ENCODE data around the gene TUBA1C.

TUBA1C gene

GRCh38 chr12:49260571-49261363 is 4.1 kb upstream of the TUBA1C start:
- H3F3A ChIP-seq (ENCODE audit: insufficient read depth), result peaks cover 16% of the 10 kb centered on the region
- H3K4me2 ChIP-seq (ENCODE audit: low read depth, low read length, poor library complexity, severe bottlenecking), result no peak overlapping the region
- H3K9me3 ChIP-seq (ENCODE audit: insufficient read depth, low read length), result no peaks in the 10 kb centered on the region
- H3K9ac ChIP-seq (ENCODE audit: low read length), result no peak overlapping the region
- H3K27ac ChIP-seq (ENCODE audit: low read depth, low read length), result no peak overlapping the region
- TF ChIP-seq EZH2phosphoT487 (conservative IDR thresholded peaks at IDR 0.05; ENCODE audit: low read length), result no peak
- TF ChIP-seq, protein P1, sequence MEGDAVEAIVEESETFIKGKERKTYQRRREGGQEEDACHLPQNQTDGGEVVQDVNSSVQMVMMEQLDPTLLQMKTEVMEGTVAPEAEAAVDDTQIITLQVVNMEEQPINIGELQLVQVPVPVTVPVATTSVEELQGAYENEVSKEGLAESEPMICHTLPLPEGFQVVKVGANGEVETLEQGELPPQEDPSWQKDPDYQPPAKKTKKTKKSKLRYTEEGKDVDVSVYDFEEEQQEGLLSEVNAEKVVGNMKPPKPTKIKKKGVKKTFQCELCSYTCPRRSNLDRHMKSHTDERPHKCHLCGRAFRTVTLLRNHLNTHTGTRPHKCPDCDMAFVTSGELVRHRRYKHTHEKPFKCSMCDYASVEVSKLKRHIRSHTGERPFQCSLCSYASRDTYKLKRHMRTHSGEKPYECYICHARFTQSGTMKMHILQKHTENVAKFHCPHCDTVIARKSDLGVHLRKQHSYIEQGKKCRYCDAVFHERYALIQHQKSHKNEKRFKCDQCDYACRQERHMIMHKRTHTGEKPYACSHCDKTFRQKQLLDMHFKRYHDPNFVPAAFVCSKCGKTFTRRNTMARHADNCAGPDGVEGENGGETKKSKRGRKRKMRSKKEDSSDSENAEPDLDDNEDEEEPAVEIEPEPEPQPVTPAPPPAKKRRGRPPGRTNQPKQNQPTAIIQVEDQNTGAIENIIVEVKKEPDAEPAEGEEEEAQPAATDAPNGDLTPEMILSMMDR (IDR thresholded peaks at IDR 0.05; ENCODE audit: insufficient read depth, low read length, poor library complexity, severe bottlenecking), result no peak
- no peak overlapping the region for H2AFZ ChIP-seq (ENCODE audit: low read depth, low read length, severe bottlenecking)
- H3K79me2 ChIP-seq (ENCODE audit: insufficient read depth, low read length), result peaks cover 8% of the 10 kb centered on the region
- H3K36me3 ChIP-seq (ENCODE audit: low read length), result no peaks in the 10 kb centered on the region
- H3K27me3 ChIP-seq (ENCODE audit: low read length), result no peaks in the 10 kb centered on the region
- no peaks in the 10 kb centered on the region for H3K9me2 ChIP-seq (replicated peaks; ENCODE audit: insufficient read depth, low read length)
- H4K20me1 ChIP-seq (ENCODE audit: low read depth, low read length), result no peaks in the 10 kb centered on the region
- no peak overlapping the region for H3K4me3 ChIP-seq (ENCODE audit: insufficient read depth, low read length, poor library complexity, severe bottlenecking)

DNA sequence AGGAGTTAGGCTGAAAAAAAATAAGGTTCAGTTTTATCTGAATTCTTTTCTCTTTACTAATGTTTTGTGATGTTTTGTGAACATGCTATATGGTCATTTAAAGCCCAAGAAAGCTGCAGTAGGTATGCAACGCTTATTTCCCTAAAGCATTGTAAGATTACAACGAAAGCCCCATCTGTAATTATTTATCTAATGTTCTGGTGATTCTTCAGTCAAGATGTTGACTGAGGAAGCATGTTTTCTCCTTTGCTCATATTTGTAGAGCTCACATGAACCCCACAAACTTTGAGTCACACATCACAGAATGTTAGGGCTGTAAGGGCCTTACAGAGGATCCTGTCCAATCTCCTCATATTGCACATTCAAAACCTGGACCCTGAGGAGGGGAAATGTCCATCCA is 3.2 kb upstream of the TUBA1C start:
- Histone ChIP-seq H3F3A (ENCODE audit: insufficient read depth) (peaks cover 16% of the 10 kb centered on the region), H3K27ac (ENCODE audit: low read depth, low read length) (no peak overlapping the region), H2AFZ (ENCODE audit: low read depth, low read length, severe bottlenecking) (no peak overlapping the region), H3K9me3 (ENCODE audit: insufficient read depth, low read length) (no peaks in the 10 kb centered on the region), H3K4me2 (ENCODE audit: low read depth, low read length, poor library complexity, severe bottlenecking) (no peak overlapping the region), H3K4me3 (ENCODE audit: insufficient read depth, low read length, poor library complexity, severe bottlenecking) (no peak overlapping the region), H3K36me3 (ENCODE audit: low read length) (no peaks in the 10 kb centered on the region), H4K20me1 (ENCODE audit: low read depth, low read length) (peaks cover 4% of the 10 kb centered on the region; the same call in 1 of the 2 replicates), H3K27me3 (ENCODE audit: low read length) (no peaks in the 10 kb centered on the region), H3K9me2 (replicated peaks; ENCODE audit: insufficient read depth, low read length) (no peaks in the 10 kb centered on the region), H3K9ac (ENCODE audit: low read length) (no peak overlapping the region), H3K79me2 (ENCODE audit: insufficient read depth, low read length) (peaks cover 18% of the 10 kb centered on the region)
- TF ChIP-seq EZH2phosphoT487 (conservative IDR thresholded peaks at IDR 0.05; ENCODE audit: low read length), result no peak
- TF ChIP-seq, protein P1 (IDR thresholded peaks at IDR 0.05; ENCODE audit: insufficient read depth, low read length, poor library complexity, severe bottlenecking), result no peak

- no peak overlapping the region for H3K9ac ChIP-seq (ENCODE audit: low read length)
These were observed 1.5 kb upstream of the TUBA1C start for GRCh38 chr12:49263400-49263763.

More at GRCh38 chr12:49263400-49263763, 1.5 kb upstream of the TUBA1C start:
- TF ChIP-seq, protein P1 (IDR thresholded peaks at IDR 0.05; ENCODE audit: insufficient read depth, low read length, poor library complexity, severe bottlenecking), result no peak
- no peak for TF ChIP-seq EZH2phosphoT487 (conservative IDR thresholded peaks at IDR 0.05; ENCODE audit: low read length)
- Histone ChIP-seq H3K36me3 (ENCODE audit: low read length) (no peaks in the 10 kb centered on the region), H2AFZ (ENCODE audit: low read depth, low read length, severe bottlenecking) (no peak overlapping the region), H3K27me3 (ENCODE audit: low read length) (no peaks in the 10 kb centered on the region), H3K4me2 (ENCODE audit: low read depth, low read length, poor library complexity, severe bottlenecking) (peak overlapping the region; percentile 91), H3K9me2 (replicated peaks; ENCODE audit: insufficient read depth, low read length) (no peaks in the 10 kb centered on the region), H4K20me1 (ENCODE audit: low read depth, low read length) (peaks cover 15% of the 10 kb centered on the region; the same call in 1 of the 2 replicates), H3K4me3 (ENCODE audit: insufficient read depth, low read length, poor library complexity, severe bottlenecking) (peak overlapping the region; percentile 82), H3F3A (ENCODE audit: insufficient read depth) (peaks cover 16% of the 10 kb centered on the region), H3K79me2 (ENCODE audit: insufficient read depth, low read length) (peaks cover 34% of the 10 kb centered on the region), H3K27ac (ENCODE audit: low read depth, low read length) (no peak overlapping the region), H3K9me3 (ENCODE audit: insufficient read depth, low read length) (no peaks in the 10 kb centered on the region)
